Measurements from ENCODE around the gene CST3. TPM values are rescaled to one million over a fixed set of nuclear protein-coding genes. Genes with fewer than 3 reads are reported as not detected.

CST3 gene
- total RNA-seq, 1 experiment from 2014 or later = 262 TPM

DNA sequence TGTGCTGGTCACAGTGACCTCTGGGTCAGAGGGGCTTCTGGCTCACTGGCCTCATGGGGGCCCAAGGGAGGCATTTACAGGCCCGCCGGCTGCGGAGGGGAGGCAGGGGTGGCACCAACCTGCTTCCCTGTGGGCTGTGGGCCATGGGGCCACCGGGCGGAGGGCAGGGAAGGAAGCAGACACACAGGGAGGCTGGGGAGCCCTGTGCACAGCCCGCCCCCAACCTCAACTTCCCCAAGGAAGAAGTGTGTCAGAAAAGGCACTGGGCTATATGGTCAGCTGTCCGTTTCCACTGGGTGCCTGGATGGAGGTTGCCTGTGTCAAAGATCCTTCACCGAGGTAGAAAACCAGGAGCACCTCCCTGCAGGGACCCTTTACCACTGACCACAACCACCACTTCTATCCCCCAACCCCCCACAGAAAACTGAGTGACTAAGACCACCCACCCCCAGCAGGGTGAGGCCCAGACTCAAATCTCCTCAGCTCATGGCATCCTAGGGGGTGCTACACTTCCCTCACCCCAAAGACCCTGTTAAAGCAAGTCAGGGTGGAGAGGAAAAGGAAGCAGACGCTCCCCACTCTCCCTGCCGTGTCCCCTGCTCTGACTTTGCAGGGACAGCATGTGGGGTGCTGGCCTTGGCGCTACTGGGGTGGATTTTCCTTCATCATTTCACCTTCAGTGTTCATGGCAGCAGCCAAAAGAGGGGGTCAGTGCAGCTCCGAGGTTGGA, 5.6 kb downstream of the CST3 start:
- BruUV-seq (replicated peaks) = no TSS peak
- H2AFZ ChIP-seq = no peak overlapping the region
- ChIA-PET POLR2A (ENCODE audit: unreplicated experiment) (no interaction called here), CTCF (no interaction called here)
- intact Hi-C loops (cut with micrococcal nuclease; ENCODE audit: unreplicated experiment) = no loop called here
- no peaks in the 10 kb centered on the region for H4K20me1 ChIP-seq (ENCODE audit: insufficient read depth)
- peaks cover 3% of the 10 kb centered on the region; the same call in 1 of the 2 replicates for H3K9me3 ChIP-seq (ENCODE audit: insufficient read depth, low read depth)
- H3F3A ChIP-seq (ENCODE audit: insufficient read depth, low read depth) = peaks cover 16% of the 10 kb centered on the region
- H3K27ac ChIP-seq = no peak overlapping the region
- peaks cover 24% of the 10 kb centered on the region for H3K79me2 ChIP-seq (ENCODE audit: low read depth)
- no peak for DNase-seq
- no peaks in the 10 kb centered on the region for H3K9me2 ChIP-seq (ENCODE audit: insufficient read depth)
- H3K36me3 ChIP-seq (ENCODE audit: low read depth) = peaks cover 5% of the 10 kb centered on the region; the same call in 1 of the 2 replicates
- H3K4me3 ChIP-seq = no peak overlapping the region
- peaks cover 38% of the 10 kb centered on the region for H3K4me1 ChIP-seq (replicated peaks; ENCODE audit: insufficient read depth)
- H3K4me2 ChIP-seq = no peak overlapping the region
- H3K27me3 ChIP-seq (ENCODE audit: insufficient read depth, low read depth) = no peaks in the 10 kb centered on the region
- TF ChIP-seq EZH2 (IDR thresholded peaks at IDR 0.05; ENCODE audit: low read depth) (no peak), CTCF (conservative IDR thresholded peaks at IDR 0.05) (no peak)

DNA sequence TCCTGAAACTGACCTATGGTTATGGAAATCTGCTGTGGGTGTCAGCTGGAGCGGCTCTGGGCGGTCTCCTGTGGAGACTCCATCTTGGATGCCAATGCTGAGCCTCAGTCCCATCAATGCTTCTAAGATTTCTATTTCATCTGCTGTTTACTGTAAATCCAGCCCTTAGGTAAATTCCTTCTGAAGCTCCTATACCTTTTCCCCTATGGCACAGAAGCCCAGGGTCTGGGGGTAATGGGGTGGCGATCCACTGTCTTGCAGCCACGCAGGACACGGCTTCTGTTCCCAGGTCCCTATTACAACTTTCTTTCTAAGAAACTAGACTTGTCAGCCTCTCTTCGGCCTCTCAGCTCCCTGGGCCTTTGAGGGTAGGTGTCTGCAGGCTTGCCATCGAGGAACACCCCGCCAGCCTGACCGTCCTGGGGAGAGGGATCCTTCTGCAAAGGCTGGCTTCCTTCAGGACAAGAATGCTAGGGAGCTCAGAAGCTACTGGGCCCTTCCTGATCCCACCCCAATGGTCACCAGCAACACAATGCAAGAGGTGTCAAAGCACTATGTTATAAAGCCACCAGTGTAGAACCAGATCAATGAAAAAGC, 6.4 kb downstream of the CST3 start:
- BruUV-seq (replicated peaks) = no TSS peak
- TF ChIP-seq EZH2 (IDR thresholded peaks at IDR 0.05; ENCODE audit: low read depth) (no peak), CTCF (conservative IDR thresholded peaks at IDR 0.05) (no peak)
- Histone ChIP-seq H3F3A (ENCODE audit: insufficient read depth, low read depth) (peaks cover 22% of the 10 kb centered on the region), H3K9me2 (ENCODE audit: insufficient read depth) (no peaks in the 10 kb centered on the region), H3K27ac (no peak overlapping the region), H3K4me2 (no peak overlapping the region), H4K20me1 (ENCODE audit: insufficient read depth) (no peaks in the 10 kb centered on the region), H3K4me1 (replicated peaks; ENCODE audit: insufficient read depth) (peaks cover 41% of the 10 kb centered on the region), H3K4me3 (no peak overlapping the region), H3K79me2 (ENCODE audit: low read depth) (peaks cover 16% of the 10 kb centered on the region), H2AFZ (no peak overlapping the region), H3K9me3 (ENCODE audit: insufficient read depth, low read depth) (peaks cover 3% of the 10 kb centered on the region; the same call in 1 of the 2 replicates), H3K27me3 (ENCODE audit: insufficient read depth, low read depth) (no peaks in the 10 kb centered on the region), H3K36me3 (ENCODE audit: low read depth) (peaks cover 5% of the 10 kb centered on the region; the same call in 1 of the 2 replicates)
- intact Hi-C loops (cut with micrococcal nuclease; ENCODE audit: unreplicated experiment) = no loop called here
- ChIA-PET POLR2A (ENCODE audit: unreplicated experiment) (no interaction called here), CTCF (no interaction called here)
- no peak for DNase-seq

DNA sequence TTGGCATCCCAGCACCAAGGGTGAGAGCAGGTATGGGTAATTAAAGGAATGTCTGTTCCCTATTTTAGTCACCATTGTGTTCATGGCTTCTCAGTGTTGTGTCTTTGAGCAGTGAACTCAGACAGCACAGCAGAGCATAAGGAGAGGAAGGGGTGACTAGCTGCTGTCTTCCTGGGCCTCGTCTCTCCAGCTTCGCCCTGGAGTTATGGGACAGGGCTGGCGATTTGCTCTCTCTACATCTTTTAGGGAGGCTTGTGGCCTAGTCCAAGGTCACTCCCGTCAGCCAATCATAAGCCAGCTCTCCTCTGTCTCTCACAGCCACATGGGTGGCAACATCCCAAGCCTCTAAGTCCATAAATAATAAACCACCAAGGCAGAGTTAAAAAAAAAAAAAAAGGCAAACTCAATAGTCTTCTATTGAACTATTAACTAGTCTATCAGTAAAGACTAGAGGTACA, 7.3 kb downstream of the CST3 start:
- H3K9me3 ChIP-seq (ENCODE audit: insufficient read depth, low read depth) = peaks cover 3% of the 10 kb centered on the region; the same call in 1 of the 2 replicates
- peaks cover 23% of the 10 kb centered on the region for H3F3A ChIP-seq (ENCODE audit: insufficient read depth, low read depth)
- no peak overlapping the region for H3K4me2 ChIP-seq
- CTCF ChIA-PET = no interaction called here
- no peaks in the 10 kb centered on the region for H3K27me3 ChIP-seq (ENCODE audit: insufficient read depth, low read depth)
- H3K27ac ChIP-seq = no peak overlapping the region
- no peak overlapping the region for H3K4me3 ChIP-seq
- H4K20me1 ChIP-seq (ENCODE audit: insufficient read depth) = no peaks in the 10 kb centered on the region
- no TSS peak for BruUV-seq (replicated peaks)
- no peak for TF ChIP-seq CTCF (conservative IDR thresholded peaks at IDR 0.05)
- H3K4me1 ChIP-seq (replicated peaks; ENCODE audit: insufficient read depth) = peaks cover 37% of the 10 kb centered on the region
- intact Hi-C loops (cut with micrococcal nuclease; ENCODE audit: unreplicated experiment) = no loop called here
- peaks cover 8% of the 10 kb centered on the region; the same call in 1 of the 2 replicates for H3K79me2 ChIP-seq (ENCODE audit: low read depth)
- H3K36me3 ChIP-seq (ENCODE audit: low read depth) = peaks cover 5% of the 10 kb centered on the region; the same call in 1 of the 2 replicates
- no peaks in the 10 kb centered on the region for H3K9me2 ChIP-seq (ENCODE audit: insufficient read depth)
- POLR2A ChIA-PET (ENCODE audit: unreplicated experiment) = interaction anchor here (0.6 kb wide), 1 partner anchor 859 kb away, joined by 5 read pairs; no protein-coding TSS in a partner anchor
- no peak for DNase-seq
- H2AFZ ChIP-seq = no peak overlapping the region
